ENCODE results near the gene RASGRP2.

Gene RASGRP2

GRCh38 chr11:64770120-64770519 is 26.2 kb upstream of the RASGRP2 start:
- no peak for DNase-seq

GRCh38 chr11:64769283-64769682 is 25.3 kb upstream of the RASGRP2 start:
- no peak for DNase-seq

- DNase-seq, result no peak
Measured at GRCh38 chr11:64768300-64768694, 24.4 kb upstream of the RASGRP2 start.

DNA sequence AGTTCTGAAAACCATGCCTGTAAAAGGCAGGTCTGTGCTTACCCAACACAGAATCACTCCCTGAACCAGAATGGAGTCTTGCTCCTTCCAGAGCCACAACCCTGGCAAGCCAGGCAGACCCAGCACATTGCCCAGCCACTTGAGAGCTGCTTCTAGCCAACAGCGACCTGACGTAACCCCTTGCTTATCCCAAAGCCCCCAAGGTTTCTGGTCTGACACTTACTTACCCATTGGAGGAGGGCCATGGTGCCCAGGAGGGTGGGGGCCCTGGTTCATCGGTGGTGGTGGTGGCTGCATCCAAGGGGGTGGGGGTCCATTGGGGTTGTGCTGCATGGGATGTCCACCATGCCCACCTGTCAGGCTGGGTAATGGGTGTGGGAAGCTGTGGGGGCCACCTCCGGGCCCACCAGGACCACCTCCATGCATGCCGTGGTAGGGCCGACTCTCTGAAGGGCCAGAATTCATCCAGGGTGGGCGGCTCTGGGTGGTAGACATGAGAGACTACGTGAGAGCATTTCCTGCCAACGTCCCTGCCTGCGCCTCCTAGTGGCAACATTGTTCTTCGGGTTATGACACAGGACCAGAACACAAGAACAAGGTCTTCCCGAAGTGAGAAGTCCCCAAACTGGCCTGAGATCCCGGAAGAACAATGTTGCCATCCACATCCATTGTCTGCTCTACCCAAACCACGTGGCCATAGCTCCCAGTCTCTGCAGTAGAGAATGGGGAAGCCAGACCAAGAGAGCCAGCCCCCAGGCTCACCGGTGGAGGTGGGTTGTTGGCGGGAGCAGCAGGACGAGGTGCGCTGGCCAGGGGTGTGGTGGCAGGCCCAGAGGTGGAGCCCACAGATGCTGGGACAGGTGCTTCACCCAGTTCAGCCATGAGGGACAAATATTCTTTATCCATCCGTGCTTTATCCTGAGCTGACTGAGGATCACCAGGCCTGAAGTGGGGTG is 23.7 kb upstream of the RASGRP2 start:
- peak; percentile 91 for DNase-seq

DNA sequence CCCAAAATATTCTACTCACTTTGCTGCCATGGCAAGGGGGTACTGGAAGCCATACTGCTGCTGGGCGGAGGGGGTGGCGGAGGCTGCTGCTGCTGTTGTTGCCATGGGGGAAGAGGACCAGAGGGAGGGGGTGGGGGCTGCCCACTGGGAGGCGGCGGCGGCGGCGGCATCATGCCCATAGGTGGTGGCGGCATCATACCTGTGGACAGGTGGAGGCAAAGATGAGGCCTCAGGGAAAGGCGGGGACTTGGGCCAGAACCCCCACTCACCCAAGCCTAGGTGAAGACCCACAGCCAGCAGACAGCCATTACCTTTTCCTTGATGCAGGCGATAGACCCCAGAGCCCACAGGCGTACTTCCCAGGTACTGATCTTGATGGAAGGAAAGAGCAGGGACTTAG is 22.9 kb upstream of the RASGRP2 start:
- DNase-seq, result no peak

DNA sequence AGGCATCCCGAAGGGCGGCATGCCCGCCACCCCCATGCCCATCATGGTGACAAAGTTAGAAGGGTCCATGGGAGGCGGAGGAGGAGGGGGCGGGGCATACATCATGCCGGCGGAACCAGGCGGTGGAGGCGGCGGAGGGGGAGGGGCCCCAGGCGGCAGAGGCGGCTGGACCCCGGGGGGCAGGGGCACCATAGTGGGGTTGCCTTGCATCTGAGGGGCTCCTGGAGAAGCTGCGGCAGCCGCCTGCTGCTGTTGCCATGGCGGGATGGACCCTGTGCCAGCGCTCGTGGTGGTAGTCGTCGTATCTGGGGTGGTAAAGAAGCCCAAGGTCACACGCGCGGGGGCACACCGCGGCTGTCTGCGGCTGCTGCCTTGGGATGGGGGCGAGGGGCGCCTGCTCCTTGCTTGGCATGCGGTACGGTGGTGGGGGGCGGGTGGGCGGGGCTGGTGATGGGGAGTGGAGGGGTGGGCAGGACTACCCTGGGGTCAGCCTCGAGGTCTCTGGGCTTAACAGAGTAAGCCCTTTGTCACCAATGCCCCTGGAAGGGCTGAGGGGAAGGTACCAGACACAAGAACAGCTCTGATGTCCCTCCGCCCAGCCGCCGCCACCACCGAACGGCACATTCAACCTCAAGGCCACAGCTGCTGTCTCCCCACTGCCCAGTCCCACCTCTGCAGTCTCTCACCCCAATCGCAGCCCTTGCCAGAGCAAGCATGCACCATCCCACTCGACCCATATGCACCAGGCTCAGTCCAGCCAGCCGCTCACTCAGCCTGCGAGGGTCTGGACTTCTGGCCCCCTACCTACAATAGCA is 22.1 kb upstream of the RASGRP2 start:
- no peak for DNase-seq

GRCh38 chr11:64765291-64765850 is 21.4 kb upstream of the RASGRP2 start:
- DNase-seq, result no peak

GRCh38 chr11:64764753-64765152 is 20.8 kb upstream of the RASGRP2 start:
- DNase-seq, result no peak

GRCh38 chr11:64764040-64764611 is 20.2 kb upstream of the RASGRP2 start:
- peak; percentile 69 for DNase-seq

GRCh38 chr11:64763526-64764039 is 19.6 kb upstream of the RASGRP2 start:
- DNase-seq, result no peak

- DNase-seq, result no peak
Measured at GRCh38 chr11:64762674-64763525, 19.0 kb upstream of the RASGRP2 start.

DNA sequence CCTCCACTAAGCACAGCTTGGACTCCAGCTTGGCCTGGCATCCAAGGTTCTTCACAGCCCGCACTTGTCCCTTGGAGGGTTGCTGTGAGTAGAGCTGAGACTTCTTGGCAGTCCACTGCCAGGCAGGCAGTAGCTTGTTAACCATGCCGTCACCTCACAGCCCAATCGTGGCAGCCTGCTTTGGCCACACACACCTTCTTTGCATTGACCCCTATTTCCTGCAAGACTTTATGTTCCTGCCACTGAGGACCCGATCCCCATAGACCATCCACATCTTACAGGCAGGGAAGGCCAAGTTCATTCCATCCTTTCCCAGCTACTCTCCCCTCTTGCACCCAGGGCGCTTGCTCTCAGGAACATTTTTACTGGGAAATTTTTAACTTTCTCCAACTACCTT is 18.3 kb upstream of the RASGRP2 start:
- DNase-seq, result no peak

DNA sequence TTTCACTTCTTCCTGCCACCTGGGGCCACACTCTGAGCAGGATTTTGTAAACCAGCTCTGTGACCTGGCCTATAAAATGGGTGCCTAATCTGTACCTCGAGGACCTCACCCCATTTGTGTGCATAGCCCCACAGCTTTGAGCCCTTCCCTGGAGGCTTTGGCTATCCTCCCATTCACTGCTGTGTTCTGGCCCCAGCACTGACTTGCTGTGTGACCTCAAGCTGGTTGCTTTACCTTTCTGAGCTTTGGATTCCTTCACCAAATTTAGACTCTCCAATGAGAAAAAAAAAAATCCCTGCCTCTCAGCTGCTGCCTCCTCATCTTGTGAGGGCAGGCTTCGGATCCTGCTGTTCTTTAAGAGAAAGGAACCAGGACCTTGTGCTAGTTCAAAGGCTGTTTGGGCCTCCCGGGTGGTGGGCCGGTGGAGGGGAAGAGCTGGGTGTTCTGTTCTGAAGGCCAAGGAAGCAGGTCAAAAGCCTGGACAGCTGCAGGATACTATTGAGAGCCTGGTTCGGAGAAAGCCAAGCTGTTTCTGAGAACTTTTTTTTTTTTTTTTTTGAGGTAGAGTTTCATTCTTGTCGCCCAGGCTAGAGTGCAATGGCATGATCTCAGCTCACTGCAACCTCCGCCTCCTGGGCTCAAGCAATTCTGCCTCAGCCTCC is 16.9 kb upstream of the RASGRP2 start:
- DNase-seq, result no peak

GRCh38 chr11:64759722-64760719 is 16.1 kb upstream of the RASGRP2 start, which contains the start of gene PYGM:
Gene PYGM, minus strand, starts transcription at chr11:64759974. Its CDS starts 76 bp downstream, at chr11:64759898.
- no peak for DNase-seq

GRCh38 chr11:64759131-64759721 is 15.3 kb upstream of the RASGRP2 start:
- no peak for DNase-seq

- DNase-seq, result no peak
Measured at GRCh38 chr11:64758330-64759079, 14.6 kb upstream of the RASGRP2 start.

DNA sequence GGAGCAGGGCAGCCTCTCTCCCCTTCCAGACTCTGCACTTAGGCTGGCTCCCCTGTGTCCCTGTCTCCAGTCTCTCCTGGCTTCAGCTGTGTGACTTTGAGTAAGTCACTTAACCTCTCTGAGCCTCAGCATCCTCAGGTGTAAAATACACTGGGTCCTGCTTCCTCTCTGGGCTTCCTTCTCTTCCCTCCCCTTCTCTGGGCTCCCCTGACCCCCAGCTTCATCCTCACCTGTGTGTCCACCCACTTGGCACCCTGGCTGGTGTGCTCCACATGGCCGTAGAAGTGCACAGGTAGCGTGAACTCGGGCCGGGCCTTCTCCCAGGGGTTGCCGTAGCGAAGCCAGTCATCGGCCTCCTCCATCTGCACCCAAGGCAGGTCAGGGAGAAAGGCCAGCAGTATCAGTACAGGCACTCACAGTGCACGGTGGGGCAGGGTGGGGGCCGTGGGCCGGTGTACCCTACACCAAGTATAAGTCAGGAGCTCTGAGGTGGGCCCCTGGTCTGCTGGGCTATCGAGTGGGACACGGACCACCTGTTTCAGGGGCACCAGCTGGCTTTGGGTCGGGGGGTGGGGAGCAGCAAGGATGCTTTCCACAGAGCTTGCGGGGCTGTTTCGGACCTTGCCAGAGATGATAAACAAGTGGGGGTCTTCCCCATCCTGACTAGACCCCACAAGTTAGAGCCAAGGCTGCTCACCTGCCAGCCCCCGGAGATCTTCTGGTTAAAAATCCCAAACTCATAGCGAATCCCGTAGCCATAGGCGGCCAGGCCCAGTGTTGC is 13.8 kb upstream of the RASGRP2 start:
- DNase-seq, result no peak

Measured in hematopoietic multipotent progenitor cell treated with erythropoietin and hydrocortisone succinate and interleukin-3 and kit ligand, for 4 days (in vitro differentiated cells).